Measurements from ENCODE around the gene CA12.

The CA12 gene

DNA sequence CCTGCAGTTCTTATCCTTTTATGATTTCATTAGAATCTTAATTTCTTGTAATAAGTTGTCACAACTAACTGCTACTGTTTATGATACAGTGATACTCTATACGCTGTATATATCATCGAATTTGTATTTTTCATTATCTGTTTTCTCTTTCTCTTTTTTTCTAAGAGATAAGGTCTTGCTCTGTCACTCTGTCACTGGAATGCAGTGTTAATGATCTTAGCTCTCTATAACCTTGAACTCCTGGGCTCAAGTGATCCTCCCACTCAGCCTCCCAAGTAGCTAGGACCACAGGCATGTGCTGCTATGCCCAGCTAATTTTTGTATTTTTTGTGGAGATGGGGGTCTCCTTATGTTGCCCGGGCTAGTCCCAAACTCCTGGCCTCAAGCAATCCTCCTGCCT is 89.4 kb downstream of the CA12 start:
- H3K4me3 ChIP-seq (ENCODE audit: control insufficient read depth, low read depth, low read length) = no peak overlapping the region
- DNase-seq (ENCODE audit: low read depth) = no peak
- TF ChIP-seq CTCF (IDR thresholded peaks at IDR 0.05; ENCODE audit: control insufficient read depth, insufficient read depth, low read depth, low read length, missing control alignments) = no peak

GRCh38 chr15:63291507-63291906 is 90.1 kb downstream of the CA12 start:
- no peak for TF ChIP-seq CTCF (IDR thresholded peaks at IDR 0.05; ENCODE audit: control insufficient read depth, insufficient read depth, low read depth, low read length, missing control alignments)
- DNase-seq (ENCODE audit: low read depth) = peak; percentile 74
- H3K4me3 ChIP-seq (ENCODE audit: control insufficient read depth, low read depth, low read length) = no peak overlapping the region

DNA sequence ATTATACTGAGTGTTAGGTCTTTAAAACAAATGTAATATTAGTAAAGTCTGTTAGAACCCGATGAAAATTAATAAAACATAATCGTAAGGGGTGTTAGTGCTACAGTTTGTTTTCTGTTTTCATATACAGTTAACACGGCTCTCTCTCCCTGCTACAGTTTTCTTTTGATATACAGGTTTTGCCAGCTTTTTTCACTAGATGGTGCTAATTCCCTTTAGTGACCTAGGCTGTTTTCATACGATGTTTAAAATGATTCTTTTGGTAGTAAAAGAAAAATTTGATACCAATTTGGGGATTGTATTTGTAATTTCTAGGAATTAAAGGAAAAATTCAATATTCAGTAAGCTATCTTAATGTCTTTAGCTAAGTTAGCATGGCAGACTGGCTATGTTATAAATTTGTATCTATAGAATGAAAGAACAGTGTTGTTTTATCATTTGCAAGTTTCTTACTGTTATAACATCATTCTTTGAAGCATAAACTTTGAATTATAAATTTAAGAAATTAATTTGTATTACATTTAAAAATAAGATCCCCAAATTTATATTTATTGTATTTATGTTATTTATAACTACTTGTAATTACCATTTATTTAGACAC is 92.8 kb downstream of the CA12 start:
- TF ChIP-seq CTCF (IDR thresholded peaks at IDR 0.05; ENCODE audit: control insufficient read depth, insufficient read depth, low read depth, low read length, missing control alignments) = peak; percentile 61
- H3K4me3 ChIP-seq (ENCODE audit: control insufficient read depth, low read depth, low read length) = no peak overlapping the region
- DNase-seq (ENCODE audit: low read depth) = no peak

GRCh38 chr15:63288342-63288741 is 93.3 kb downstream of the CA12 start:
- no peak for TF ChIP-seq CTCF (IDR thresholded peaks at IDR 0.05; ENCODE audit: control insufficient read depth, insufficient read depth, low read depth, low read length, missing control alignments)
- no peak for DNase-seq (ENCODE audit: low read depth)
- no peak overlapping the region for H3K4me3 ChIP-seq (ENCODE audit: control insufficient read depth, low read depth, low read length)

DNA sequence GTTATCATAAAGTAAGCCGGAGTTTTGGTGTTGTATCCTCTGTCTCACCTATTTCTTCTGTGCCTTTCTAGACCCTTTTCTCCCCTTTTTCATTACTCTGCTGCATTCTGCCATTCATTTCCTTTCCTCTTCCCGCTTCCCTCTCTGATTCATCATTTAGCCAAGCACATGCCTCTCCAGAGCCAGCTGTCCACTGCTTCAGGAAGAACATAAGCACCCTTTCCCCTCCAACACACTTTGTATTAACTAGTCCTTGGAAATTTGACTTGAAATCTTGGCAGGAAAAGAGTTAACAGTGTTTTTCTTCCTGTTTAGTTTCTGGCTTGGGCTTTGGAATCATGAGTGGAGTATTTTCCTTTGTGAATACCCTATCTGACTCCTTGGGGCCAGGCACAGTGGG is 94.5 kb downstream of the CA12 start:
- no peak for DNase-seq (ENCODE audit: low read depth)
- no peak for TF ChIP-seq CTCF (IDR thresholded peaks at IDR 0.05; ENCODE audit: control insufficient read depth, insufficient read depth, low read depth, low read length, missing control alignments)
- H3K4me3 ChIP-seq (ENCODE audit: control insufficient read depth, low read depth, low read length) = no peak overlapping the region

DNA sequence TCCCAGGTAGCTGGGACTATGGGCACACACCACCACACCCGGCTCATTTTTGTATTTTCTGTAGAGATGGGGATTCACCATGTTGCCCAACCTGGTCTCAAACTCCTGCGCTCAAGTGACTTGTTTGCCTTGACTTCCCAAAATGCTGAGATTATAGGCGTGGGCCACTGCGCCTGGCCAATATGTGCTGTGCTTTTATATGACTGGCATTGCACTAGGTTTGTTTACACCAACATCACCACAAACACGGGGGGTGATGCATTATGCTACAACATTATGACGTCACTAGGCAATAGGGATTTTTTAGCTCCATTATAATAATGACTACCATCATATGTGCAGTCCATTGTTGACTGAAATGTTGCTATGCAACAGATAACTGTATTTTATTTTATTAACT is 97.3 kb downstream of the CA12 start:
- DNase-seq (ENCODE audit: low read depth) = no peak
- no peak for TF ChIP-seq CTCF (IDR thresholded peaks at IDR 0.05; ENCODE audit: control insufficient read depth, insufficient read depth, low read depth, low read length, missing control alignments)
- H3K4me3 ChIP-seq (ENCODE audit: control insufficient read depth, low read depth, low read length) = no peak overlapping the region

GRCh38 chr15:63283126-63283525 is 98.5 kb downstream of the CA12 start:
- TF ChIP-seq CTCF (IDR thresholded peaks at IDR 0.05; ENCODE audit: control insufficient read depth, insufficient read depth, low read depth, low read length, missing control alignments) = no peak
- no peak for DNase-seq (ENCODE audit: low read depth)
- no peak overlapping the region for H3K4me3 ChIP-seq (ENCODE audit: control insufficient read depth, low read depth, low read length)

Measured in AG09309 (cell line).